B cell (primary cell): ENCODE measurements around the gene KDM4F. TPM values are rescaled to one million over a fixed set of nuclear protein-coding genes. Genes with fewer than 3 reads are reported as not detected.

ENCODE experiments used
- ATAC-seq: fragments of 200-7000 bp; cut with Tn5 transposase; one replicate; pipeline ENCODE4 v1.10.0; 2021; ENCODE audit warnings: low read depth, mild to moderate bottlenecking, moderate number of reproducible peaks, moderate library complexity
- CTCF ChIA-PET: fragments of 350-600 bp; sonication (Branson Sonifier 250); formaldehyde crosslinking; loops from one replicate; lab custom pipeline; 2021; ENCODE audit warnings: antibody characterized with exemption, inconsistent platforms; lab: Charles Lee
- POLR2A ChIA-PET: fragments of 350-600 bp; sonication (Branson Sonifier 250); formaldehyde crosslinking; loops from one replicate; lab custom pipeline; 2021; ENCODE audit warnings: antibody characterized with exemption; lab: Charles Lee
- DNase-seq: peaks from one replicate; pipeline ENCODE4 v3.0.0; 2013
- H2AFZ ChIP-seq: 2 replicates; pipeline ENCODE4 v1.6.1; 2012; ENCODE audit warnings: mild to moderate bottlenecking, low read depth, low read length; ENCODE audit not compliant: insufficient read depth, poor library complexity, severe bottlenecking
- H3K27ac ChIP-seq, 2 donors: 1 replicate in 1 of 2; 2 replicates in 1 of 2; pipeline ENCODE4 v1.5.1; 2012 to 2013; ENCODE audit warnings: low read length in 2 of 2, mild to moderate bottlenecking in 2 of 2, moderate library complexity in 1 of 2
- H3K27me3 ChIP-seq, 4 experiments: fragments of 200-600 bp in 1 of 4; sonication (generic) in 1 of 4; replicated peaks in 1 of 4; 1 replicate in 2 of 4; 2 replicates in 2 of 4; pipeline versions ENCODE4 v1.6.1 to v1.7.0; 2013 to 2016; ENCODE audit warnings: low read length in 3 of 4, mild to moderate bottlenecking in 2 of 4, mixed read lengths in 1 of 4, moderate library complexity in 1 of 4; ENCODE audit not compliant: insufficient read depth in 4 of 4, control insufficient read depth in 3 of 4; ENCODE audit errors: control extremely low read depth in 1 of 4
- H3K36me3 ChIP-seq, 2 experiments: replicated peaks in 1 of 2; 1 replicate in 1 of 2; 2 replicates in 1 of 2; pipeline versions ENCODE4 v1.6.1 to v1.7.1; 2013; ENCODE audit warnings: low read length in 1 of 2; ENCODE audit not compliant: insufficient read depth in 2 of 2, control insufficient read depth in 1 of 2; ENCODE audit errors: control extremely low read depth in 1 of 2, extremely low read depth in 1 of 2
- H3K4me1 ChIP-seq, 2 donors: fragments of 200-600 bp in 1 of 2; sonication (generic) in 1 of 2; 1 replicate in 1 of 2; 2 replicates in 1 of 2; pipeline versions ENCODE4 v1.5.1 to v1.6.1; 2013 to 2017; ENCODE audit warnings: low read length in 2 of 2; ENCODE audit not compliant: control insufficient read depth in 2 of 2, insufficient read depth in 2 of 2
- H3K4me2 ChIP-seq: replicated peaks from 2 replicates; pipeline ENCODE3; 2012; ENCODE audit warnings: mild to moderate bottlenecking, low read depth, low read length; ENCODE audit not compliant: poor library complexity, severe bottlenecking
- H3K4me3 ChIP-seq, 5 experiments: fragments of 200-600 bp in 1 of 5; sonication (generic) in 1 of 5; 1 replicate in 3 of 5; 2 replicates in 2 of 5; pipeline versions ENCODE4 v1.5.1 to v1.7.0; 2011 to 2016; ENCODE audit warnings: low read length in 4 of 5, mild to moderate bottlenecking in 4 of 5, low read depth in 2 of 5, control low read depth in 1 of 5, moderate library complexity in 1 of 5; ENCODE audit not compliant: insufficient read depth in 1 of 5; ENCODE audit errors: control extremely low read depth in 1 of 5, extremely low read depth in 1 of 5
- H3K79me2 ChIP-seq: fragments of 200-600 bp; sonication (generic); one replicate; pipeline ENCODE4 v1.6.0; 2016; ENCODE audit warnings: low read length; ENCODE audit not compliant: control insufficient read depth, insufficient read depth
- H3K9ac ChIP-seq: fragments of 200-600 bp; sonication (generic); 2 replicates; pipeline ENCODE4 v1.6.1; 2017; ENCODE audit warnings: mild to moderate bottlenecking, low read length, moderate library complexity
- H3K9me3 ChIP-seq, 3 donors: one replicate each; pipeline versions ENCODE4 v1.6.1 to v1.7.1; 2013; ENCODE audit warnings: low read length in 2 of 3; ENCODE audit not compliant: control insufficient read depth in 2 of 3, insufficient read depth in 1 of 3; ENCODE audit errors: control extremely low read depth in 1 of 3
- H4K20me1 ChIP-seq: 2 replicates; pipeline ENCODE4 v1.6.0; 2012; ENCODE audit warnings: mild to moderate bottlenecking, low read length; ENCODE audit not compliant: insufficient read depth, control insufficient read depth, poor library complexity, severe bottlenecking
- H3K27ac Mint-ChIP-seq: one replicate; pipeline ENCODE4 v1.8.0; 2021; ENCODE audit warnings: mixed read lengths
- H3K27me3 Mint-ChIP-seq: one replicate; pipeline ENCODE4 v1.8.0; 2021; ENCODE audit warnings: mixed read lengths
- H3K4me1 Mint-ChIP-seq: one replicate; pipeline ENCODE4 v1.8.0; 2021; ENCODE audit warnings: mixed read lengths
- H3K4me3 Mint-ChIP-seq: one replicate; pipeline ENCODE4 v1.8.0; 2021; ENCODE audit warnings: mixed read lengths
- H3K9me3 Mint-ChIP-seq: one replicate; pipeline ENCODE4 v1.8.0; 2022; ENCODE audit warnings: mixed read lengths; ENCODE audit not compliant: insufficient read depth
- CTCF ChIP-seq: fragments of 200-600 bp; IDR thresholded peaks from one replicate; pipeline ENCODE4 v1.8.0; 2022; ENCODE audit warnings: antibody characterized with exemption, mild to moderate bottlenecking
- EZH2 ChIP-seq: IDR thresholded peaks from 2 replicates; pipeline ENCODE4 v1.6.1; 2012; ENCODE audit warnings: borderline replicate concordance, low read depth, mild to moderate bottlenecking, moderate library complexity, low read length; ENCODE audit not compliant: insufficient read depth, poor library complexity, severe bottlenecking
- WGBS: methylation state at CpG from one replicate; pipeline ENCODE4 v1.1.5; 2013; ENCODE audit warnings: missing lambda C conversion rate; ENCODE audit not compliant: insufficient coverage; 5-methylcytosine and 5-hydroxymethylcytosine counted together
- intact Hi-C: fragments of 100-400 bp; cut with micrococcal nuclease; formaldehyde crosslinking; loops from one replicate; pipeline ENCODE4 v1.10.0; 2022
- polyA plus RNA-seq: library from polyadenylated mRNA; depleted of rRNA; stranded (reverse); fragments of >200 nt; gene quantifications from 2 replicates; pipeline ENCODE4 v1.2.3, GENCODE V29; 2012
- total RNA-seq, 2 donors: library from RNA; stranded (reverse); fragments of 120-200 nt in 1 of 2; gene quantifications; 1 replicate in 1 of 2; 2 replicates in 1 of 2; pipeline versions ENCODE4 v1.2.3 to v1.2.4, GENCODE V29; 2013 to 2022

The KDM4F gene
- total and polyA plus RNA-seq, 2 donors (not counting 1 experiment from before 2014, with no cell fraction given) = not detected

- Mint-ChIP-seq H3K27ac (no peak overlapping the region), H3K4me1 (peaks cover 3% of the 10 kb centered on the region), H3K9me3 (no peaks in the 10 kb centered on the region), H3K4me3 (no peak overlapping the region), H3K27me3 (no peaks in the 10 kb centered on the region)
- no peaks in the 10 kb centered on the region for H4K20me1 ChIP-seq
- no peak for DNase-seq
- WGBS = 8% methylated on average over 3 of the region's 4 CpGs
- H3K4me1 ChIP-seq = peaks cover 3% of the 10 kb centered on the region in 2 donors
- no peak overlapping the region for H3K4me3 ChIP-seq
- POLR2A ChIA-PET = no interaction called here
- no peak overlapping the region for H3K4me2 ChIP-seq
- H3K27me3 ChIP-seq = no peaks in the 10 kb centered on the region
- no peak for ATAC-seq
- H3K9me3 ChIP-seq = no peaks in the 10 kb centered on the region
- H3K79me2 ChIP-seq = no peaks in the 10 kb centered on the region
- no peak overlapping the region for H3K9ac ChIP-seq
- TF ChIP-seq EZH2 (no peak), CTCF (no peak)
- H3K36me3 ChIP-seq = no peaks in the 10 kb centered on the region
- no peak overlapping the region for H3K27ac ChIP-seq
- CTCF ChIA-PET = no interaction called here
- intact Hi-C loops = no loop called here
- no peak overlapping the region for H2AFZ ChIP-seq
These were observed 32.2 kb downstream of the KDM4F start for GRCh38 chr11:95081412-95081811.

- WGBS = 100% methylated on average over 1 of the region's 2 CpGs
- H3K4me3 ChIP-seq = no peak overlapping the region
- TF ChIP-seq EZH2 (no peak), CTCF (no peak)
- H3K4me1 ChIP-seq = no peaks in the 10 kb centered on the region
- no peaks in the 10 kb centered on the region for H3K79me2 ChIP-seq
- DNase-seq = no peak
- intact Hi-C loops = no loop called here
- POLR2A ChIA-PET = no interaction called here
- no peak overlapping the region for H2AFZ ChIP-seq
- no peaks in the 10 kb centered on the region for H3K4me1 Mint-ChIP-seq
- H3K27me3 ChIP-seq = no peaks in the 10 kb centered on the region
- H3K27ac Mint-ChIP-seq = no peak overlapping the region
- H3K36me3 ChIP-seq = no peaks in the 10 kb centered on the region
- no peak overlapping the region for H3K9ac ChIP-seq
- CTCF ChIA-PET = interaction anchor here (0.7 to 4.1 kb wide), 2 partner anchors 13 to 14 kb away, joined by 4 to 31 read pairs; partner anchors contain the start of gene SRSF8
- H3K27ac ChIP-seq = no peak overlapping the region
- no peak overlapping the region for H3K4me3 Mint-ChIP-seq
- no peaks in the 10 kb centered on the region for H4K20me1 ChIP-seq
- H3K9me3 ChIP-seq = no peaks in the 10 kb centered on the region
- ATAC-seq = no peak
- no peak overlapping the region for H3K4me2 ChIP-seq
- H3K27me3 Mint-ChIP-seq = no peaks in the 10 kb centered on the region
- H3K9me3 Mint-ChIP-seq = no peaks in the 10 kb centered on the region
These were observed 33.4 kb downstream of the KDM4F start for GRCh38 chr11:95082576-95083001.
